IMR-90 (cell line): Measurements from ENCODE around the gene CADM2. TPM values are rescaled to one million over a fixed set of nuclear protein-coding genes. Genes with fewer than 3 reads are reported as not detected.

Source experiments
- ATAC-seq: fragments of 200-7000 bp; cut with Tn5 transposase; 2 replicates; pipeline ENCODE4 v1.9.1; 2020; ENCODE audit warnings: low read depth, mild to moderate bottlenecking, moderate library complexity
- BruUV-seq: library from RNA; stranded (reverse); fragments of 400-500 nt; replicated peaks from 2 replicates; lab custom pipeline; 2021; lab: Mats Ljungman, UMichigan
- CTCF ChIA-PET: fragments of 300-600 bp; formaldehyde crosslinking; extraction: SDS; loops from one replicate; lab custom pipeline; 2021; ENCODE audit warnings: antibody characterized with exemption; lab: Yijun Ruan, JAX
- POLR2A ChIA-PET: fragments of 300-600 bp; sonication (Branson Sonifier 250); formaldehyde crosslinking; loops from one replicate; lab custom pipeline; 2022; ENCODE audit warnings: antibody characterized with exemption; ENCODE audit not compliant: unreplicated experiment; lab: Charles Lee
- DNase-seq: peaks from one replicate; pipeline ENCODE4 v3.0.0; 2013
- H2AFZ ChIP-seq: replicated peaks from 2 replicates; pipeline ENCODE3; 2013; ENCODE audit warnings: low read length, mild to moderate bottlenecking; ENCODE audit not compliant: poor library complexity
- H2AK5ac ChIP-seq: 2 replicates; pipeline ENCODE4 v1.6.1; 2013; ENCODE audit warnings: low read depth, low read length, inconsistent platforms
- H2AK9ac ChIP-seq: replicated peaks from 2 replicates; pipeline ENCODE3; 2013; ENCODE audit warnings: mild to moderate bottlenecking, low read depth, low read length, moderate library complexity; ENCODE audit not compliant: poor library complexity
- H2BK120ac ChIP-seq: 2 replicates; pipeline ENCODE4 v1.6.1; 2013; ENCODE audit warnings: low read depth, low read length, inconsistent platforms
- H2BK15ac ChIP-seq: 3 replicates; pipeline ENCODE4 v1.6.1; 2013; ENCODE audit warnings: low read depth, low read length, inconsistent platforms
- H2BK20ac ChIP-seq: 2 replicates; pipeline ENCODE4 v1.6.1; 2013; ENCODE audit warnings: low read depth, mild to moderate bottlenecking, inconsistent platforms, low read length, moderate library complexity
- H2BK5ac ChIP-seq: 2 replicates; pipeline ENCODE4 v1.6.1; 2013; ENCODE audit warnings: mild to moderate bottlenecking, low read depth, low read length, inconsistent platforms; ENCODE audit not compliant: poor library complexity, severe bottlenecking
- H3K14ac ChIP-seq: replicated peaks from 2 replicates; pipeline ENCODE4 v1.6.1; 2013; ENCODE audit warnings: low read depth, low read length, inconsistent platforms
- H3K18ac ChIP-seq: 2 replicates; pipeline ENCODE4 v1.6.1; 2013; ENCODE audit warnings: low read depth, low read length, control low read depth
- H3K23ac ChIP-seq: 2 replicates; pipeline ENCODE4 v1.6.1; 2013; ENCODE audit warnings: low read depth, low read length, inconsistent platforms
- H3K27ac ChIP-seq: 2 replicates; pipeline ENCODE4 v1.5.1; 2013; ENCODE audit warnings: mild to moderate bottlenecking, control low read depth, low read length; ENCODE audit not compliant: insufficient read depth
- H3K27me3 ChIP-seq: 2 replicates; pipeline ENCODE4 v1.6.1; 2013; ENCODE audit warnings: low read length; ENCODE audit not compliant: control insufficient read depth, insufficient read depth
- H3K36me3 ChIP-seq: 2 replicates; pipeline ENCODE4 v1.6.1; 2013; ENCODE audit warnings: low read length, mixed read lengths; ENCODE audit not compliant: control insufficient read depth, insufficient read depth
- H3K4ac ChIP-seq: 2 replicates; pipeline ENCODE4 v1.6.1; 2013; ENCODE audit warnings: low read depth, low read length, inconsistent platforms
- H3K4me1 ChIP-seq: 2 replicates; pipeline ENCODE4 v1.6.1; 2013; ENCODE audit warnings: low read length, mixed read lengths; ENCODE audit not compliant: control insufficient read depth, insufficient read depth
- H3K4me2 ChIP-seq: 2 replicates; pipeline ENCODE4 v1.6.1; 2013; ENCODE audit warnings: low read depth, mild to moderate bottlenecking, control low read depth, low read length, moderate library complexity
- H3K4me3 ChIP-seq: 2 replicates; pipeline ENCODE4 v1.5.1; 2013; ENCODE audit warnings: low read depth, mild to moderate bottlenecking, control low read depth, low read length, moderate library complexity; ENCODE audit not compliant: insufficient read depth
- H3K56ac ChIP-seq: 2 replicates; pipeline ENCODE4 v1.6.1; 2013; ENCODE audit warnings: low read length, inconsistent platforms; ENCODE audit not compliant: insufficient read depth; ENCODE audit errors: extremely low read depth
- H3K79me1 ChIP-seq, 2 experiments: 2 replicates each; pipeline ENCODE4 v1.6.1; 2013; ENCODE audit warnings: low read length in 2 of 2, inconsistent platforms in 1 of 2, low read depth in 1 of 2
- H3K9ac ChIP-seq: 2 replicates; pipeline ENCODE4 v1.6.1; 2013; ENCODE audit warnings: low read depth, low read length, control low read depth
- H3K9me1 ChIP-seq: 2 replicates; pipeline ENCODE4 v1.6.1; 2013; ENCODE audit warnings: low read length, inconsistent platforms; ENCODE audit not compliant: insufficient read depth
- H3K9me3 ChIP-seq: 2 replicates; pipeline ENCODE4 v1.6.1; 2013; ENCODE audit warnings: low read length; ENCODE audit not compliant: control insufficient read depth, insufficient read depth
- H4K20me1 ChIP-seq: 2 replicates; pipeline ENCODE4 v1.6.1; 2013; ENCODE audit warnings: low read length, inconsistent platforms; ENCODE audit not compliant: insufficient read depth
- H4K5ac ChIP-seq: 2 replicates; pipeline ENCODE4 v1.6.1; 2013; ENCODE audit warnings: mild to moderate bottlenecking, low read depth, low read length, control low read depth
- H4K8ac ChIP-seq, 2 experiments: 2 replicates each; pipeline ENCODE4 v1.6.1; 2013; ENCODE audit warnings: low read depth in 2 of 2, low read length in 2 of 2, control low read depth in 1 of 2, inconsistent platforms in 1 of 2
- H4K91ac ChIP-seq: 2 replicates; pipeline ENCODE4 v1.6.1; 2013; ENCODE audit warnings: low read depth, low read length, inconsistent platforms; ENCODE audit not compliant: insufficient read depth
- BHLHE40 ChIP-seq: fragments of 150-350 bp; IDR thresholded peaks from 2 replicates; pipeline ENCODE4 v1.6.1; 2016; ENCODE audit warnings: mild to moderate bottlenecking, low read depth, low read length
- CEBPB ChIP-seq: IDR thresholded peaks from 2 replicates; pipeline ENCODE4 v1.6.1; 2012; ENCODE audit warnings: low read depth, low read length, improper control_type of control experiment
- CHD1 ChIP-seq: IDR thresholded peaks from 2 replicates; pipeline ENCODE4 v1.6.1; 2012; ENCODE audit warnings: low read depth, low read length, improper control_type of control experiment
- ELK1 ChIP-seq: fragments of 150-350 bp; IDR thresholded peaks from 2 replicates; pipeline ENCODE4 v1.6.1; 2016; ENCODE audit warnings: low read depth, mild to moderate bottlenecking, low read length, moderate library complexity, borderline replicate concordance
- FOS ChIP-seq: fragments of 150-350 bp; IDR thresholded peaks from 2 replicates; pipeline ENCODE4 v1.6.1; 2016; ENCODE audit warnings: low read depth, low read length
- MAFK ChIP-seq: IDR thresholded peaks from 2 replicates; pipeline ENCODE4 v1.6.1; 2012; ENCODE audit warnings: low read depth, low read length, improper control_type of control experiment
- NFE2L2 ChIP-seq: fragments of 150-350 bp; IDR thresholded peaks from 2 replicates; pipeline ENCODE4 v1.6.1; 2016; ENCODE audit warnings: low read depth, mild to moderate bottlenecking, low read length
- POLR2A ChIP-seq: IDR thresholded peaks from 2 replicates; pipeline ENCODE4 v1.6.1; 2012; ENCODE audit warnings: mild to moderate bottlenecking, low read depth, low read length
- RAD21 ChIP-seq: IDR thresholded peaks from 2 replicates; pipeline ENCODE4 v1.6.1; 2012; ENCODE audit warnings: low read length, improper control_type of control experiment
- RCOR1 ChIP-seq: IDR thresholded peaks from 2 replicates; pipeline ENCODE4 v1.6.1; 2012; ENCODE audit warnings: mild to moderate bottlenecking, low read length, improper control_type of control experiment; ENCODE audit not compliant: insufficient replicate concordance
- RFX5 ChIP-seq: IDR thresholded peaks from 2 replicates; pipeline ENCODE4 v1.8.0; 2012; ENCODE audit warnings: low read depth, mild to moderate bottlenecking, low read length, moderate library complexity
- USF2 ChIP-seq: fragments of 150-350 bp; IDR thresholded peaks from 2 replicates; pipeline ENCODE4 v1.6.1; 2017; ENCODE audit warnings: mild to moderate bottlenecking, antibody characterized with exemption, low read length, low read depth
- WGBS, 2 experiments: methylation state at CpG; one replicate each; pipeline versions ENCODE4 v1.1.5 to v1.1.7; 2013; ENCODE audit warnings: missing lambda C conversion rate in 2 of 2; ENCODE audit not compliant: insufficient read length in 1 of 2; ENCODE audit errors: extremely low coverage in 2 of 2; 5-methylcytosine and 5-hydroxymethylcytosine counted together
- dilution Hi-C: fragments of 300-500 bp; cut with HindIII; formaldehyde crosslinking; loops from one replicate; pipeline ENCODE4 v1.14.3; 2018; ENCODE audit warnings: low sequenced_read_pairs; ENCODE audit not compliant: unreplicated experiment
- in situ Hi-C: fragments of 300-500 bp; cut with MboI; formaldehyde crosslinking; loops from 3 replicates; pipeline ENCODE4 v1.14.3; 2019; ENCODE audit warnings: low sequenced_read_pairs, inconsistent platforms, mixed read lengths
- intact Hi-C: fragments of 100-400 bp; cut with micrococcal nuclease; formaldehyde crosslinking; loops from 2 replicates; pipeline ENCODE4 v1.10.0; 2022
- polyA plus RNA-seq, 3 experiments: library from polyadenylated mRNA; depleted of rRNA; stranded (reverse); fragments of >200 nt; gene quantifications; 2 replicates each; pipeline ENCODE4 v1.2.3, GENCODE V29; 2012; ENCODE audit warnings: low replicate concordance in 1 of 3
- total RNA-seq: library from RNA; depleted of rRNA; stranded (reverse); fragments of >200 nt; gene quantifications from 2 replicates; pipeline ENCODE4 v1.2.3, GENCODE V29; 2012
- TF ChIP-seq, protein P1 (sequence below): conservative IDR thresholded peaks from 2 replicates; pipeline ENCODE4 v1.5.1; 2012; ENCODE audit warnings: mild to moderate bottlenecking, low read depth, low read length, improper control_type of control experiment

The CADM2 gene
- total and polyA plus RNA-seq, 2 of the 4 experiments (the other 2 are of a cell fraction): not detected

DNA sequence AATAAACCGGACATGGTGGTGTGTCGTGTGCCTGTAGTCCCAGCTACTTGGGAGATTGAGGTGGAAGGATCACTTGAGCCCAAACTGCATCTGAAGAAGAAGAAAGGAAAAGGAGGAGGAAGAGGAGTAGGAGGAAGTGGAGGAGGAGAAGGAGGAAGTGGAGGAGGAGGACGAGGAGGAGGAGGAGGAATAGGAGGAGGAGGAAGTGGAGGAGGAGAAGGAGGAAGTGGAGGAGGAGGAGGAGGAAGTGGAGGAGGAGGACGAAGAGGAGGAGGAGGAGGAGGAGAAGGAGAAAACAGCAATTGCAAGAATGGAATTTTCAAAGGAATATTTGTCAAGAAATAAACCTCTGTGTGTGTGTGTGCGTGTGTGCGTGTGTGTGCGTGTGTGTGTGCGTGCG lies 528.6 kb downstream of the CADM2 start:
- Histone ChIP-seq H4K20me1 (no peaks in the 10 kb centered on the region), H3K14ac (no peak overlapping the region), H3K4ac (no peak overlapping the region), H3K27ac (no peak overlapping the region), H2AK9ac (no peak overlapping the region), H3K9me1 (no peaks in the 10 kb centered on the region), H3K4me3 (no peak overlapping the region), H3K56ac (no peak overlapping the region), H3K27me3 (no peaks in the 10 kb centered on the region), H3K9ac (no peak overlapping the region), H2BK20ac (no peak overlapping the region), H2BK15ac (no peak overlapping the region), H2AFZ (no peak overlapping the region), H3K23ac (no peak overlapping the region), H2AK5ac (no peak overlapping the region), H3K4me2 (no peak overlapping the region), H4K5ac (no peak overlapping the region), H4K91ac (no peak overlapping the region), H2BK120ac (no peak overlapping the region), H3K79me1 (no peaks in the 10 kb centered on the region), H2BK5ac (no peak overlapping the region), H3K36me3 (no peaks in the 10 kb centered on the region), H3K9me3 (no peaks in the 10 kb centered on the region), H3K4me1 (no peaks in the 10 kb centered on the region), H3K18ac (no peak overlapping the region), H4K8ac (no peak overlapping the region)
- CTCF ChIA-PET: no interaction called here
- no peak for DNase-seq
- intact Hi-C loops (no loop called here), dilution Hi-C loops (no loop called here), in situ Hi-C loops (no loop called here)
- no peak for ATAC-seq
- no TSS peak for BruUV-seq
- TF ChIP-seq RAD21: no peak
- no peak for TF ChIP-seq USF2
- TF ChIP-seq CHD1: no peak
- TF ChIP-seq, protein P1, sequence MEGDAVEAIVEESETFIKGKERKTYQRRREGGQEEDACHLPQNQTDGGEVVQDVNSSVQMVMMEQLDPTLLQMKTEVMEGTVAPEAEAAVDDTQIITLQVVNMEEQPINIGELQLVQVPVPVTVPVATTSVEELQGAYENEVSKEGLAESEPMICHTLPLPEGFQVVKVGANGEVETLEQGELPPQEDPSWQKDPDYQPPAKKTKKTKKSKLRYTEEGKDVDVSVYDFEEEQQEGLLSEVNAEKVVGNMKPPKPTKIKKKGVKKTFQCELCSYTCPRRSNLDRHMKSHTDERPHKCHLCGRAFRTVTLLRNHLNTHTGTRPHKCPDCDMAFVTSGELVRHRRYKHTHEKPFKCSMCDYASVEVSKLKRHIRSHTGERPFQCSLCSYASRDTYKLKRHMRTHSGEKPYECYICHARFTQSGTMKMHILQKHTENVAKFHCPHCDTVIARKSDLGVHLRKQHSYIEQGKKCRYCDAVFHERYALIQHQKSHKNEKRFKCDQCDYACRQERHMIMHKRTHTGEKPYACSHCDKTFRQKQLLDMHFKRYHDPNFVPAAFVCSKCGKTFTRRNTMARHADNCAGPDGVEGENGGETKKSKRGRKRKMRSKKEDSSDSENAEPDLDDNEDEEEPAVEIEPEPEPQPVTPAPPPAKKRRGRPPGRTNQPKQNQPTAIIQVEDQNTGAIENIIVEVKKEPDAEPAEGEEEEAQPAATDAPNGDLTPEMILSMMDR: no peak
- TF ChIP-seq FOS: no peak
- TF ChIP-seq RFX5: no peak
- no peak for TF ChIP-seq POLR2A
- TF ChIP-seq NFE2L2: no peak
- TF ChIP-seq RCOR1: no peak
- no peak for TF ChIP-seq CEBPB
- no peak for TF ChIP-seq MAFK
- TF ChIP-seq ELK1: no peak
- TF ChIP-seq BHLHE40: no peak
- WGBS, 2 experiments: 60 to 100% methylated on average over 1 of the region's 9 CpGs
- POLR2A ChIA-PET: no interaction called here
